GM12878 (cell line): Measurements from ENCODE around the gene ARHGAP6. TPM values are rescaled to one million over a fixed set of nuclear protein-coding genes. Genes with fewer than 3 reads are reported as not detected.

ENCODE experiments used
- ATAC-seq: fragments of 200-7000 bp; cut with Tn5 transposase; 3 replicates; pipeline ENCODE4 v1.9.1; 2020; ENCODE audit warnings: mild to moderate bottlenecking, moderate library complexity
- BruUV-seq: library from RNA; stranded (reverse); fragments of 400-500 nt; replicated peaks from 2 replicates; lab custom pipeline; 2021; lab: Mats Ljungman, UMichigan
- CTCF ChIA-PET: fragments of 300-600 bp; sonication (Branson Sonifier 250); formaldehyde crosslinking; extraction: SDS; loops from one replicate; lab custom pipeline; 2021; ENCODE audit warnings: inconsistent platforms; lab: Yijun Ruan, JAX
- POLR2A ChIA-PET: fragments of 350-600 bp; formaldehyde crosslinking; extraction: SDS; loops from one replicate; lab custom pipeline; 2021; ENCODE audit warnings: inconsistent platforms; lab: Charles Lee
- RAD21 ChIA-PET: fragments of 300-600 bp; sonication (Branson Sonifier 250); formaldehyde crosslinking; loops from one replicate; lab custom pipeline; 2023; ENCODE audit warnings: antibody characterized with exemption; ENCODE audit not compliant: unreplicated experiment; lab: Charles Lee
- SMC1A ChIA-PET: fragments of 300-600 bp; sonication (Branson Sonifier 250); formaldehyde crosslinking; loops from one replicate; lab custom pipeline; 2023; ENCODE audit not compliant: unreplicated experiment, uncharacterized antibody; lab: Charles Lee
- DNase-seq: peaks from one replicate; pipeline ENCODE4 v3.0.0-alpha.2; 2011; ENCODE audit warnings: low read depth, low spot score
- FAIRE-seq: peaks from 3 replicates; lab custom pipeline; 2011; peaks lifted over from hg19 to GRCh38; lab: Jason Lieb, UNC
- H2AFZ ChIP-seq: 2 replicates; pipeline ENCODE4 v1.6.0; 2011; ENCODE audit warnings: low read depth, low read length, control low read depth; ENCODE audit not compliant: control insufficient read depth
- H3K27ac ChIP-seq: 2 replicates; pipeline ENCODE4 v1.5.1; 2011; ENCODE audit warnings: control low read depth; ENCODE audit not compliant: control insufficient read depth, insufficient read depth
- H3K27me3 ChIP-seq, 2 experiments: replicated peaks in 1 of 2; 2 replicates each; pipeline versions ENCODE4 v1.6.0 to v1.6.1; 2011; ENCODE audit warnings: low read length in 1 of 2; ENCODE audit not compliant: control insufficient read depth in 2 of 2, insufficient read depth in 2 of 2
- H3K36me3 ChIP-seq, 2 experiments: 2 replicates each; pipeline ENCODE4 v1.5.1; 2011; ENCODE audit warnings: low read length in 1 of 2; ENCODE audit not compliant: control insufficient read depth in 2 of 2, insufficient read depth in 2 of 2
- H3K4me1 ChIP-seq: 2 replicates; pipeline ENCODE4 v1.6.1; 2011; ENCODE audit warnings: mild to moderate bottlenecking, low read length, moderate library complexity, mixed read lengths; ENCODE audit not compliant: control insufficient read depth, insufficient read depth
- H3K4me2 ChIP-seq: 2 replicates; pipeline ENCODE4 v1.6.0; 2011; ENCODE audit warnings: control low read depth; ENCODE audit not compliant: control insufficient read depth, insufficient read depth
- H3K4me3 ChIP-seq: fragments of 200-600 bp; sonication (generic); 2 replicates; pipeline ENCODE4 v1.5.1; 2016
- H3K79me2 ChIP-seq: 2 replicates; pipeline ENCODE4 v1.6.0; 2011; ENCODE audit warnings: low read length; ENCODE audit not compliant: control insufficient read depth, insufficient read depth
- H3K9ac ChIP-seq: 2 replicates; pipeline ENCODE4 v1.8.0; 2011; ENCODE audit warnings: low read length, control low read depth, mixed read lengths; ENCODE audit not compliant: control insufficient read depth, insufficient read depth
- H3K9me3 ChIP-seq: replicated peaks from 3 replicates; pipeline ENCODE4 v1.5.1; 2011; ENCODE audit warnings: mild to moderate bottlenecking, low read length; ENCODE audit not compliant: control insufficient read depth, insufficient read depth
- H4K20me1 ChIP-seq: 2 replicates; pipeline ENCODE4 v1.6.0; 2011; ENCODE audit not compliant: control insufficient read depth, insufficient read depth
- CBFB ChIP-seq: IDR thresholded peaks from 2 replicates; pipeline ENCODE4 v1.6.1; 2016; ENCODE audit warnings: antibody characterized with exemption, low read depth
- CHD4 ChIP-seq: fragments of 200-600 bp; sonication (generic); IDR thresholded peaks from 2 replicates; pipeline ENCODE4 v1.6.1; 2016; ENCODE audit warnings: mild to moderate bottlenecking
- DPF2 ChIP-seq: fragments of 450-650 bp; IDR thresholded peaks from 2 replicates; pipeline ENCODE4 v1.6.1; 2017; ENCODE audit warnings: mild to moderate bottlenecking
- GABPA ChIP-seq: IDR thresholded peaks from 2 replicates; pipeline ENCODE4 v1.6.1; 2014; ENCODE audit warnings: antibody characterized with exemption, low read depth, mild to moderate bottlenecking, inconsistent platforms
- HCFC1 ChIP-seq: fragments of 150-350 bp; IDR thresholded peaks from 2 replicates; pipeline ENCODE4 v1.6.1; 2014; ENCODE audit warnings: low read length
- JUND ChIP-seq: IDR thresholded peaks from 2 replicates; pipeline ENCODE4 v1.6.1; 2012; ENCODE audit warnings: low read depth, mild to moderate bottlenecking, low read length, improper control_type of control experiment, moderate library complexity
- MTA3 ChIP-seq: IDR thresholded peaks from 2 replicates; pipeline ENCODE4 v1.6.1; 2012; ENCODE audit warnings: low read length, inconsistent platforms, borderline replicate concordance
- NFYA ChIP-seq: IDR thresholded peaks from 2 replicates; pipeline ENCODE4 v1.6.1; 2011; ENCODE audit warnings: low read depth, mild to moderate bottlenecking, low read length, improper control_type of control experiment, borderline replicate concordance
- POLR2A ChIP-seq: IDR thresholded peaks from 2 replicates; pipeline ENCODE4 v1.6.1; 2011; ENCODE audit warnings: low read depth, mild to moderate bottlenecking, low read length
- SIX5 ChIP-seq: IDR thresholded peaks from 2 replicates; pipeline ENCODE4 v1.6.1; 2011; ENCODE audit warnings: mild to moderate bottlenecking, low read depth, low read length, moderate library complexity; ENCODE audit not compliant: severe bottlenecking
- SP1 ChIP-seq: IDR thresholded peaks from one replicate; pipeline ENCODE4 v1.6.1; 2011; ENCODE audit warnings: low read depth, low read length
- TAF1 ChIP-seq: IDR thresholded peaks from 2 replicates; pipeline ENCODE4 v1.6.1; 2011; ENCODE audit warnings: mild to moderate bottlenecking, low read depth, low read length, borderline replicate concordance
- TBL1XR1 ChIP-seq: IDR thresholded peaks from 2 replicates; pipeline ENCODE4 v1.6.1; 2012; ENCODE audit warnings: low read depth, low read length, improper control_type of control experiment
- TCF12 ChIP-seq: IDR thresholded peaks from 2 replicates; pipeline ENCODE4 v1.6.1; 2011; ENCODE audit warnings: low read depth, mild to moderate bottlenecking, low read length
- ZBTB4 ChIP-seq: fragments of 450-650 bp; formaldehyde crosslinking; IDR thresholded peaks from 2 replicates; pipeline ENCODE4 v1.4.0; 2022; ENCODE audit warnings: mild to moderate bottlenecking, moderate library complexity
- ZNF384 ChIP-seq: IDR thresholded peaks from 2 replicates; pipeline ENCODE4 v1.6.1; 2012; ENCODE audit warnings: low read depth, mild to moderate bottlenecking, low read length, improper control_type of control experiment, borderline replicate concordance
- WGBS: methylation state at CpG from one replicate; pipeline ENCODE4 v1.1.6; 2016; ENCODE audit warnings: low lambda C conversion rate; ENCODE audit not compliant: insufficient replicate concordance, insufficient coverage; ENCODE audit errors: missing lambda C conversion rate; 5-methylcytosine and 5-hydroxymethylcytosine counted together
- in situ Hi-C: fragments of 300-500 bp; cut with MboI; formaldehyde crosslinking; loops from 9 replicates; pipeline ENCODE4 v1.14.3; 2018; ENCODE audit warnings: mixed read lengths
- intact Hi-C: fragments of 100-400 bp; cut with micrococcal nuclease; formaldehyde crosslinking; loops from one replicate; pipeline ENCODE4 v1.14.2; 2022; ENCODE audit not compliant: unreplicated experiment
- polyA plus RNA-seq, 11 experiments: library from polyadenylated mRNA; depleted of rRNA in 4 of 11; unstranded in 6 of 11; stranded (reverse) in 5 of 11; fragments of >200 nt; fragmentation: Nextera tagmentation in 4 of 11; fragmentation: Illumina TruSeq in 1 of 11; extraction: Ambion mirVana in 4 of 11; extraction: Trizol in 1 of 11; gene quantifications; 1 replicate in 1 of 11; 2 replicates in 10 of 11; pipeline versions ENCODE4 v1.2.1 to v1.2.3, GENCODE V29; 2011 to 2016; ENCODE audit warnings: inconsistent platforms in 2 of 11, missing spikeins in 2 of 11, low read depth in 1 of 11
- total RNA-seq, 4 experiments: library from RNA; depleted of rRNA in 3 of 4; stranded (reverse); fragments of >200 nt in 3 of 4; fragmentation: Illumina TruSeq in 1 of 4; extraction: Trizol in 1 of 4; gene quantifications; 2 replicates each; pipeline versions ENCODE4 v1.2.1 to v1.2.3, GENCODE V29; 2013 to 2021
- TF ChIP-seq, protein P1 (sequence below): IDR thresholded peaks from 2 replicates; pipeline ENCODE4 v1.6.1; 2012; ENCODE audit warnings: low read depth, low read length, improper control_type of control experiment

Gene ARHGAP6
- total and polyA plus RNA-seq, 10 of the 15 experiments (the other 5 are each of a cell fraction or from before 2014, with no cell fraction given), result 0.20 to 1.8 (median 0.76) TPM

- H3K9ac ChIP-seq, result no peak overlapping the region
- WGBS, result 15% methylated on average over 5 of the region's 5 CpGs
- H3K79me2 ChIP-seq, result no peaks in the 10 kb centered on the region
- intact Hi-C loops (no loop called here), in situ Hi-C loops (no loop called here)
- ATAC-seq (no peak), FAIRE-seq (no peak), DNase-seq (no peak)
- H4K20me1 ChIP-seq, result no peaks in the 10 kb centered on the region
- CTCF ChIA-PET, result no interaction called here
- no peaks in the 10 kb centered on the region for H3K4me1 ChIP-seq
- H3K4me3 ChIP-seq, result no peak overlapping the region
- no peak overlapping the region for H2AFZ ChIP-seq
- no peaks in the 10 kb centered on the region for H3K36me3 ChIP-seq
- POLR2A ChIA-PET, result no interaction called here
- no TSS peak for BruUV-seq
- no peaks in the 10 kb centered on the region for H3K9me3 ChIP-seq
- no peak overlapping the region for H3K27ac ChIP-seq
- TF ChIP-seq ZNF384 (no peak), SP1 (no peak), ZBTB4 (CRISPR knock-in tag) (no peak)
- RAD21 ChIA-PET, result no interaction called here
- SMC1A ChIA-PET, result no interaction called here
- no peak overlapping the region for H3K4me2 ChIP-seq
- H3K27me3 ChIP-seq, result no peaks in the 10 kb centered on the region; a peak in 2 of 4 replicates
Observed at GRCh38 chrX:11272863-11273262, 392.9 kb downstream of the ARHGAP6 start.

DNA sequence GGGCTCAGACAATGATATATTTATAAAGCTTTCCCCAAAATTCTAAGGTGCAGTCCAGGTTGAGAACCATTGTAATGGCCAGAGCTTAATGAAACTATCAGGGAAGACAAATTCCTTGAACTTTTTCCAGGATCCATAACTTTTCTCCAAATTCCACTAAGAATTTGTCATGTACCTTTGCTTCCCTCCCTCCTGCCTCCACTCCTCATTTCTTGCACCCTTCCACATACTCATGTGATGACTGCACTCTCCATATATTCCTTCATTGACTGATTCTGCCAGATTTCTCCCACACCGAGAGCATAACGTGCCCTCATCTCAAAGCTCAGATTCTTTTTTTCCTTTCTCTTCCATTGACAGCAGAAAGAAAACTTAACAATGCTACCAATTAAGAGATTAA lies 393.4 kb downstream of the ARHGAP6 start:
- Histone ChIP-seq H2AFZ (no peak overlapping the region), H3K27me3 (no peaks in the 10 kb centered on the region; a peak in 2 of 4 replicates), H3K27ac (no peak overlapping the region), H3K79me2 (no peaks in the 10 kb centered on the region), H3K9me3 (no peaks in the 10 kb centered on the region), H3K36me3 (no peaks in the 10 kb centered on the region), H3K4me1 (no peaks in the 10 kb centered on the region), H3K9ac (no peak overlapping the region), H3K4me2 (no peak overlapping the region), H4K20me1 (no peaks in the 10 kb centered on the region), H3K4me3 (no peak overlapping the region)
- POLR2A ChIA-PET, result no interaction called here
- no TSS peak for BruUV-seq
- in situ Hi-C loops (no loop called here), intact Hi-C loops (no loop called here)
- 7% methylated on average over 2 of the region's 2 CpGs for WGBS
- FAIRE-seq (no peak), DNase-seq (no peak), ATAC-seq (no peak)
- CTCF ChIA-PET, result no interaction called here
- SMC1A ChIA-PET, result no interaction called here
- RAD21 ChIA-PET, result no interaction called here
- TF ChIP-seq GABPA (no peak), TBL1XR1 (no peak), HCFC1 (no peak), TCF12 (no peak), NFYA (no peak), POLR2A (no peak), MTA3 (no peak), TAF1 (no peak), CBFB (no peak), DPF2 (no peak), SIX5 (no peak), JUND (no peak), CHD4 (no peak)
- TF ChIP-seq, protein P1, sequence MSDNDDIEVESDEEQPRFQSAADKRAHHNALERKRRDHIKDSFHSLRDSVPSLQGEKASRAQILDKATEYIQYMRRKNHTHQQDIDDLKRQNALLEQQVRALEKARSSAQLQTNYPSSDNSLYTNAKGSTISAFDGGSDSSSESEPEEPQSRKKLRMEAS, result no peak
